Fibroblast of skin of right quadriceps (primary cell): ENCODE results near the gene NTMT2.

ENCODE experiments used
- DNase-seq: peaks from one replicate; pipeline ENCODE4 v3.0.0-alpha.2; 2013

The NTMT2 gene

DNA sequence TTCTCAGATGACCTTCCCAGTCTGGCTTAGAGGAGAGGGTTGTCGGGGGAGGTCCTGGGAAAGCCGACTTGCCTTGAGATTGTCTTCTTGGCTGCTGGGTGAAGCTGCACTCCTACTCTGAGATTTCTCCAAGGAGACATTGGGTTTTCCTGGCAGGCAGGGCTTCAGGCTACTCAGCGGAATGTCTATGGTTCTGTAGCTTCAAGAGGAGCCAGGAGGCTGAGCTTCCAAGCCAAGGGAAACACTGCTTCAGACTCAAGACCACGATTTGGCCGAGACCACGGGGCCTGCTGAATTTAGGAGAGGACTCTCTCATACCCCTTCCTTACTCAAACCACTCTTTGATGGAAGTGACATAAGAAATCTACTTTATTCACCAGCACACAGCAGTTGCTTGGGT, 67.8 kb downstream of the NTMT2 start:
- no peak for DNase-seq

DNA sequence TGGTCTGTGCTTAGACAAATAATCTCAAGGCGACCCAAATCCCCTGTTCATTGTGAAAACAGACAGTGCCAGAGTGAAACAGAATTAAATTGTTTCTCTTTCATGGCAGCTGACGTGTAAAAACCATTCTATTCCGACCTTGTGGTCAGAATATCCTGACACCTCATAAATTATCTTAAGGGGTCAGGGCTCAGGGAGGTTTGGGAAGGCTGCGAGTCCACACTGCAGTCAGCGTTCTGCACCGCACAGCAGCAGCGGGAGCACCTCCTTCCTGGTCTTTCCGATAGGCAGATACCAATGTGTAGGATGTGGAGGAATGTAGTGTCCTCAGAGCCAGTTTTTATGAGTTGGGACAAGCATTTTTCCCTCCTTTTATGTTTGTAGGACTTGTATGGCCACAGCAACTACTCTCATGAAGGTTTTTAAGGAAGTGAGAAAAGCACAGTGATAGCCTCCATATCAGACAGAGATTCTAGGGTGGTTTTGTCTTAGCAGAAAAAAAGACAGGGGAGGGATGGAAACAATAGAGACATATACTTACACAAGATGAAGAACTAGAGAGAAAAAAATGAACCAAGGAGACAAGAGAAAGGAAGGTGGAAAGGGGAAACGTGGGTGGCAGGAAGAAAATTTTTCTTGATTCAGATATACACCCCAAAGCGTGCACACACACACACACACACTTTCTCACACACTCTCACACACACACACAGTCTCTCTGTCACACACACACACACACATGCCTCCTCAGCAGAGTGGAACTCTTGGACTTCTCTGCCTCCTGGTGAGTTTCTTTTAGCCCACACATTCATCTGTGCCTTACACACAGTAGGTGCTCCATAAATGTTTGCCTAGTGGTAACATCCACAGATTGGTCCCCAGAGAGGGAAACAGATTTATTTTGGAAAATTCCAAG, 68.6 kb downstream of the NTMT2 start:
- peak; percentile 28 for DNase-seq

DNA sequence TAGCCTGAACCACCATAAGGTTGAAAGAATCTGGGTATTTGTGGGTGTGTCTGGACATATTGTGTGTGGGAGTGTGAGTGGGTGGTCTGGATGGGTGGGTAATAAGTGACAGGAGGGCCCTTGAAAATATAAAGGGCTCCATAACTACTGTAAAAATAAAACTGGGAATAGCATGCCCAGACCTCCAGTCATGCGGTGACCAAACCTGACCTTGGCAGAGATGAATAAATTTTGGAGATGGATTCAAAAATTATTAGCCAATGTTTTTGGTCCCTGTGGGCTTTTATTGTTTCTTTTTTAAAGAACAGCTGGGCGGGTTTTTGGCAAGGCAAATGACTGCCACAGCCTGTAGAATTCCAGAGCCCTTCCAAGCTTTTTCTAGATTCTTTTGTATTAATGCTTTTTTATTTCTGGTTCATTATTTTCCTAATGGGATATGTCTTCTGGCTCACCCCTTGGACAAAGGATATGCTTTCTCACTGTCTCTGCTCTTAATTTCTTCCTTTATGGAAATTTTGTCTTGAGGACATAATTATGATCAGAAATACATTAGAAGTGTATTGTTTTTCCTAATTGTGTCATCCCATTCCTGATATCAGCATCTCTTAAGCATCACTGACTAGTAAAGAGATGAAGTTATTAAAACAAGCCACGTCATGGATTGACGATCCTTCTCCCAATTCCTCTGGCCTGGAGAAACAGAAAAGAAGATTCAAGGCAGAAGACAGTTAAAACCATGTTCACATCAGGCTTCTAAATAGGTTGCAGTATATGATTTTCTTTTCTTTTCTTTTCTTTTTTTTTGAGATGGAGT, 69.5 kb downstream of the NTMT2 start:
- peak; percentile 62 for DNase-seq

DNA sequence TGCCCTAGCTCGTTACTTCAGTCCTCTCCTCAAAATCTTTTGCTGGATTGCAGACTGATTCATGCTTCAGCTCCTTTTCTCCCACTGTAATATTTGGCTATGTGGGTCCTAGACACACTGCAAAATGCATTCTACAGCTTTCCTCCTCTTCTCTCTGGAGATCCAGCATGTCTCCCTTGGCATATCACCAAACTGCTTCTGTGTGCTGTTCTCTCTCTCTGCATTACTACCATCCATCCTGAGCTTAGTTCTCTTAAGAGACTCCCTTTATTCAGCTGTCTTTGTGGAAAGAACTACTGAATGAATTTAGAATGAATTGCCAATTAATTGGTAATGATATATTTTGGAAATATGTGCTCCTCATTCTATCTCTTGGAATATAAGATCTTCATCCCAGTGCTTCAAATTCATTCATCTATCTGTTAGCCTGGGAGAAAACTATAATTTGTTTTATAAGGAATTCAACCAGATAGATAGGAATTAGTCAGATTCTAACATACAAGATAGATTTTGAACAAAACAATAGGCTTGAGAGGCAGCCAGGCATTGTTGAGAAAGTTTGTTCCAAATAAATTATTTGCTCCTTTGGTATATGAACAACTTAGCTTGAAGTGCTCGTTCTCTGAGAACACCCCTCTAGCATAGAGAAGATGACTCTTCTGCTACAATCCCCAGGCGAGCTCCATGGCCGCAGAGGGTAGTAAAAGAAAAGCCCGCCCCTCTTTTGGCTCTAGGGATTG, 71.9 kb downstream of the NTMT2 start:
- no peak for DNase-seq

DNA sequence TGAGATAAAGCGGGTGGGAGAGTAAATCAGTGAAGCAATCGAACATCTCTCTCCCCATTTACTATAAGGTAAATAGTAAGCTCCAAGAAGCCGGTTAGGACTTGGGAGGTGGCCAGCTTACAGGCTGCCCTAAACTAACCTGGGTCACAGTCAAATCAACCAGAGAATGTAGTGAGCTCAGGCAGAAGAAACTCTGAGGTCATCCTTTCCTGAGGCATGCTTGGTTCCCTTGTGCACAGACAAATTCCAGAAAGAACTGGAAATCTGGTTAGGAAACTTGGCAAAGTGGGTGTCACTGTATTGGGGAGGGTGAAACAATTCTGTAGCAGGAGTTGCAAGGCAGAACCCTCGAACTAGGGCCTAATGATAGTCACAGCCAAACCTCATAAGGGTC, 72.5 kb downstream of the NTMT2 start:
- DNase-seq: peak; percentile 49
